ENCODE data around the gene ITGA11. TPM values are rescaled to one million over a fixed set of nuclear protein-coding genes. Genes with fewer than 3 reads are reported as not detected.

ITGA11 gene
- total RNA-seq, 1 donor from 2014 or later = 193 TPM

DNA sequence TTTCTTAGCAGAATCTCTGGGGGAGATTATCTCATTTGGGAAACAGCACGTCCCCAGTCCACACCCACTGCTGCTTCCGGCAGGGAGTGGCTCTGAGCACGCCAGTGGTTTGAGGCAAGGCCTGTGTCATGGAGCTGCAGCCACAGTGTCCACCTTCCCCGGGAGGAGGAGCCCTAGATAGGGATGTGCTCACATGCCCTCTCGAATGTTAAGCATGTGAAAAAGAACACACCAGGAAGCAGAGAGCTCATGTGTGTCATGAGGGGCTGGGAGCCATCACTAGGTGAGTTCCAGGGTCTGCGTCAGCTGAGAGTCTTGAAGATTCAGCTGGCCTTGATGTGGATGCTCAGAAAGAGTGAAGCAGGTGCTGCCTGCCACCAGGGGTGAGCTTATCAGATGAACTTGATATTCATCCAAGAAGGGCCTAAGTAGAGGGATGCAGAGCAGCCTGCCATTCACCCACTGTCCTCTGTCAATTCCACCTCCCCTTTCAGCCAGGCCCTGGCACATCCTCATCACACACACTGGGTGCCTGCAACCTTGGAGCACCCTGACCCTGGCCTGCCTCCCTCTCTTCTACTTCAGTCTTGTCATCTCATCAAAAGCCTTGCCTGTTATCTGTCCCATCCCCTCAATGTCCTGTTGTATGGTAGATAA lies 16.3 kb downstream of the ITGA11 start:
- Histone ChIP-seq H4K20me1 (ENCODE audit: insufficient read depth, low read length) (peaks cover 97% of the 10 kb centered on the region), H3K4me2 (ENCODE audit: low read length) (no peak overlapping the region), H2AFZ (ENCODE audit: low read depth, low read length) (no peak overlapping the region), H3K9me3 (ENCODE audit: insufficient read depth, low read depth, low read length) (no peaks in the 10 kb centered on the region), H3K4me1 (ENCODE audit: insufficient read depth, low read length) (peaks cover 26% of the 10 kb centered on the region), H3K36me3 (ENCODE audit: insufficient read depth, low read length) (no peaks in the 10 kb centered on the region), H3K79me2 (ENCODE audit: insufficient read depth, low read length) (peaks cover 96% of the 10 kb centered on the region), H3K9ac (ENCODE audit: low read length) (no peak overlapping the region), H3K27me3 (ENCODE audit: insufficient read depth, low read length) (no peaks in the 10 kb centered on the region), H3K27ac (ENCODE audit: low read depth, low read length) (no peak overlapping the region), H3K4me3 (ENCODE audit: insufficient read depth, low read depth, low read length) (no peak overlapping the region)
- Mint-ChIP-seq H3K36me3 (ENCODE audit: low read depth, unreplicated experiment) (peaks cover 44% of the 10 kb centered on the region), H3K27ac (ENCODE audit: unreplicated experiment) (peak overlapping the region; percentile 62), H3K9me3 (ENCODE audit: unreplicated experiment) (no peaks in the 10 kb centered on the region), H3K4me1 (ENCODE audit: low read depth, unreplicated experiment) (peaks cover 50% of the 10 kb centered on the region), H3K4me3 (ENCODE audit: unreplicated experiment) (peak overlapping the region; percentile 47), H3K27me3 (ENCODE audit: low read depth, unreplicated experiment) (peaks cover 3% of the 10 kb centered on the region)
- DNase-seq (ENCODE audit: low read depth) = no peak
- no peak for TF ChIP-seq EZH2 (IDR thresholded peaks at IDR 0.05; ENCODE audit: insufficient read depth, low read length)
- TF ChIP-seq, protein P1, sequence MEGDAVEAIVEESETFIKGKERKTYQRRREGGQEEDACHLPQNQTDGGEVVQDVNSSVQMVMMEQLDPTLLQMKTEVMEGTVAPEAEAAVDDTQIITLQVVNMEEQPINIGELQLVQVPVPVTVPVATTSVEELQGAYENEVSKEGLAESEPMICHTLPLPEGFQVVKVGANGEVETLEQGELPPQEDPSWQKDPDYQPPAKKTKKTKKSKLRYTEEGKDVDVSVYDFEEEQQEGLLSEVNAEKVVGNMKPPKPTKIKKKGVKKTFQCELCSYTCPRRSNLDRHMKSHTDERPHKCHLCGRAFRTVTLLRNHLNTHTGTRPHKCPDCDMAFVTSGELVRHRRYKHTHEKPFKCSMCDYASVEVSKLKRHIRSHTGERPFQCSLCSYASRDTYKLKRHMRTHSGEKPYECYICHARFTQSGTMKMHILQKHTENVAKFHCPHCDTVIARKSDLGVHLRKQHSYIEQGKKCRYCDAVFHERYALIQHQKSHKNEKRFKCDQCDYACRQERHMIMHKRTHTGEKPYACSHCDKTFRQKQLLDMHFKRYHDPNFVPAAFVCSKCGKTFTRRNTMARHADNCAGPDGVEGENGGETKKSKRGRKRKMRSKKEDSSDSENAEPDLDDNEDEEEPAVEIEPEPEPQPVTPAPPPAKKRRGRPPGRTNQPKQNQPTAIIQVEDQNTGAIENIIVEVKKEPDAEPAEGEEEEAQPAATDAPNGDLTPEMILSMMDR (IDR thresholded peaks at IDR 0.05; ENCODE audit: insufficient read depth, low read depth, low read length) = no peak
- FAIRE-seq = no peak

DNA sequence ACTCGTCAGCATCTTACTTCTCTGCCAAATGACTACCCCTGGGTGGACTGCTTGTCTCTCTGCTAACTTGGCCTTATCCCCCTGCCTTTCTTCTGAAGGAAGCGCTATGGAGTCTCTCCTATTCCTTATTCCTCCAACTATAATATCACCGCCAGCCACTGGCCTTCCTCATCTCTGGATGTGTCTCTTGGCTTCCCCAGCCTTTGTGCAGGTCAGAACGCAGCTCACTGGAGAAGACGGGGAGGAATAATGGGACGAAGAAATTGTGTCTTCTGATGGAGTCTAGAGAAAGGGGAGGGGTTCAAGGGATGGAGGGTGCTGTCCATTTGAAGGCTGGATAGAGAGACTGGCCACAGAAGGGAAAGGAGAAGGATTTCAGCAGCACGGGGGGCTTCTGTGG lies 16.9 kb downstream of the ITGA11 start:
- no peak overlapping the region for H3K4me3 ChIP-seq (ENCODE audit: insufficient read depth, low read depth, low read length)
- peaks cover 96% of the 10 kb centered on the region for H3K79me2 ChIP-seq (ENCODE audit: insufficient read depth, low read length)
- peaks cover 97% of the 10 kb centered on the region for H4K20me1 ChIP-seq (ENCODE audit: insufficient read depth, low read length)
- no peak overlapping the region for H3K27ac ChIP-seq (ENCODE audit: low read depth, low read length)
- Mint-ChIP-seq H3K27me3 (ENCODE audit: low read depth, unreplicated experiment) (peaks cover 3% of the 10 kb centered on the region), H3K4me1 (ENCODE audit: low read depth, unreplicated experiment) (peaks cover 44% of the 10 kb centered on the region), H3K9me3 (ENCODE audit: unreplicated experiment) (no peaks in the 10 kb centered on the region), H3K36me3 (ENCODE audit: low read depth, unreplicated experiment) (peaks cover 42% of the 10 kb centered on the region), H3K27ac (ENCODE audit: unreplicated experiment) (no peak overlapping the region), H3K4me3 (ENCODE audit: unreplicated experiment) (no peak overlapping the region)
- DNase-seq (ENCODE audit: low read depth) = no peak
- peaks cover 21% of the 10 kb centered on the region for H3K4me1 ChIP-seq (ENCODE audit: insufficient read depth, low read length)
- no peak for FAIRE-seq
- TF ChIP-seq, protein P1 (IDR thresholded peaks at IDR 0.05; ENCODE audit: insufficient read depth, low read depth, low read length) = no peak
- TF ChIP-seq EZH2 (IDR thresholded peaks at IDR 0.05; ENCODE audit: insufficient read depth, low read length) = no peak
- no peak overlapping the region for H3K4me2 ChIP-seq (ENCODE audit: low read length)
- no peak overlapping the region for H3K9ac ChIP-seq (ENCODE audit: low read length)
- no peaks in the 10 kb centered on the region for H3K36me3 ChIP-seq (ENCODE audit: insufficient read depth, low read length)
- H3K9me3 ChIP-seq (ENCODE audit: insufficient read depth, low read depth, low read length) = no peaks in the 10 kb centered on the region
- H2AFZ ChIP-seq (ENCODE audit: low read depth, low read length) = no peak overlapping the region
- no peaks in the 10 kb centered on the region for H3K27me3 ChIP-seq (ENCODE audit: insufficient read depth, low read length)

DNA sequence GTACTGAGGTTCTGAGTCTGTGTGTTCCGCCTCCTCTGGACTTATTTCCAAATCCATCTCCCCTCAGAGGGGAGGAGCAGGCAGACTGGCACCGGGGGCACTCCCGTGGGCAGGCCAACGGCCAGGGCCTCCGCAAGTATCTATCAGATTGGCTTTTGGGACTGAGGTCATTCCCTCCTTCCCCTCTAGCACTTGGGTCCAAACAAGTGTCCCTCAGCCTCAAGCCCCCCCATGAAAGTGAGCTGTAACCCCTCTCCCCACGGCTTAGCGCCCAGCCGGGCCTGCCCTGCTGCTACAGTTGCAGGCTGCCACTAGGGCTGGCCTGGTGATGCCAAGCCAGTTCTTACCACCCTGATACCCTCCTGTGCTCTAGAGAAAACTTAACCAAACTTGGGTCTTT lies 17.4 kb downstream of the ITGA11 start:
- FAIRE-seq = no peak
- Mint-ChIP-seq H3K4me3 (ENCODE audit: unreplicated experiment) (no peak overlapping the region), H3K27ac (ENCODE audit: unreplicated experiment) (no peak overlapping the region), H3K36me3 (ENCODE audit: low read depth, unreplicated experiment) (peaks cover 43% of the 10 kb centered on the region), H3K4me1 (ENCODE audit: low read depth, unreplicated experiment) (peaks cover 42% of the 10 kb centered on the region), H3K27me3 (ENCODE audit: low read depth, unreplicated experiment) (peaks cover 3% of the 10 kb centered on the region), H3K9me3 (ENCODE audit: unreplicated experiment) (no peaks in the 10 kb centered on the region)
- Histone ChIP-seq H3K27ac (ENCODE audit: low read depth, low read length) (no peak overlapping the region), H3K9ac (ENCODE audit: low read length) (no peak overlapping the region), H3K9me3 (ENCODE audit: insufficient read depth, low read depth, low read length) (no peaks in the 10 kb centered on the region), H3K4me2 (ENCODE audit: low read length) (no peak overlapping the region), H4K20me1 (ENCODE audit: insufficient read depth, low read length) (peaks cover 97% of the 10 kb centered on the region), H3K27me3 (ENCODE audit: insufficient read depth, low read length) (no peaks in the 10 kb centered on the region), H3K4me1 (ENCODE audit: insufficient read depth, low read length) (peaks cover 16% of the 10 kb centered on the region), H3K4me3 (ENCODE audit: insufficient read depth, low read depth, low read length) (no peak overlapping the region), H3K36me3 (ENCODE audit: insufficient read depth, low read length) (no peaks in the 10 kb centered on the region), H2AFZ (ENCODE audit: low read depth, low read length) (no peak overlapping the region), H3K79me2 (ENCODE audit: insufficient read depth, low read length) (peaks cover 96% of the 10 kb centered on the region)
- no peak for TF ChIP-seq EZH2 (IDR thresholded peaks at IDR 0.05; ENCODE audit: insufficient read depth, low read length)
- TF ChIP-seq, protein P1 (IDR thresholded peaks at IDR 0.05; ENCODE audit: insufficient read depth, low read depth, low read length) = no peak
- DNase-seq (ENCODE audit: low read depth) = no peak
